ENCODE measurements around the gene ACTRT2. TPM values are rescaled to one million over a fixed set of nuclear protein-coding genes. Genes with fewer than 3 reads are reported as not detected.

Gene ACTRT2
- total RNA-seq, 1 experiment from 2014 or later = not detected

DNA sequence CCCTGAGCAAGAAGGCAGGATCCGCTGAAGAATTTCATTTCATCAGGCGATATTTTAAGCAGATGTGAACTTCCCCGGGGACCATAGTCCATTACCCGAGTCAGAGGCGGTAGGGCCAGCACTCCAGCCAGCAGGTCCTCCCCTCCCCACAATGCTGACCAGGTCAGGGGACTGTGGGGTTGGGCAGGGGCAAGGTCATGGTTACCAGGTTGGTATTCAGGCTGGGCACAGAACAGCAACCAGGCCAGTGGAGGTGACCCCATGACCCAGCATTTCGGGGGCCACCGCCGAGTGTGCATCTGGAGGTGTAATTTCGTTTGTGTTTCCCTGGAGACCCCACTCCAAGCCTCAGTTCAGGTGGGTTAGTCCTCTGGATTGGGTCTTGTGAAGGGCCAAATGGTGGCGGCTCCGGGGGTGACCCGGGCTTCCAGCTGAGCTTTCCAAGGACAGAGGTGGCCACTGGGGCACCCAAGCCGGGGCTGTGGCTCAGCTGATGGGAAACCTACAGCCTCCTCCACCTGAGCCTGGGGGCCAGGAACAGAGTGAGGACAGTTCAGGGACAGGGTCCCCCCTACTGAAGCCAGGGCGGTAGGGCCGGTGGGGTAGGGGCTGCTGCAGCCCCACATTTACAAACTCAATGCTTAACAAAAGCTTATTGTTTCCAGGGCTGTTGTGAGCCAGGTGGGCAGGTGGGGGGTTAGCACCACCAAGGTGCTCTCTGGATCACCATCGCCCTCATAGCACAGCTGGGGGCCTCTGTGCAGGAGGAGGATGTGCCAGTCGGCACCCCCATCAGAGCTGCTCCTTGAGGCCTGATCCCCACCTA lies 50.5 kb downstream of the ACTRT2 start:
- Histone ChIP-seq H2BK120ac (ENCODE audit: low read depth, low read length, poor library complexity, severe bottlenecking) (no peak overlapping the region), H4K5ac (ENCODE audit: insufficient read length, low read depth, low read length) (no peak overlapping the region), H3T11ph (ENCODE audit: low read length) (no peak overlapping the region), H3K9me3 (ENCODE audit: control insufficient read depth, low read depth, low read length) (no peaks in the 10 kb centered on the region), H3K14ac (ENCODE audit: insufficient read depth, low read length) (no peak overlapping the region), H3K79me2 (ENCODE audit: insufficient read depth, low read length) (no peaks in the 10 kb centered on the region), H3K4ac (ENCODE audit: low read depth, low read length) (no peak overlapping the region), H4K20me1 (ENCODE audit: control insufficient read depth, insufficient read depth, insufficient read length) (no peaks in the 10 kb centered on the region), H3K4me1 (ENCODE audit: insufficient read depth, low read length) (peaks cover 4% of the 10 kb centered on the region; the same call in 1 of the 2 replicates), H3K27ac (ENCODE audit: insufficient read length, low read depth, low read length) (no peak overlapping the region), H2BK20ac (ENCODE audit: low read depth, low read length, poor library complexity, severe bottlenecking) (no peak overlapping the region), H3K56ac (ENCODE audit: insufficient read length, low read depth, low read length) (no peak overlapping the region), H4K8ac (replicated peaks; ENCODE audit: insufficient read length, low read depth, low read length) (no peak overlapping the region), H3K9ac (ENCODE audit: extremely low read depth, insufficient read length, low read length) (no peak overlapping the region), H2BK15ac (ENCODE audit: low read depth, low read length) (no peak overlapping the region), H3K23ac (ENCODE audit: insufficient read length, low read depth, low read length) (no peak overlapping the region), H4K91ac (ENCODE audit: insufficient read length, low read depth, low read length) (no peak overlapping the region), H3K4me2 (ENCODE audit: insufficient read depth, insufficient read length, low read length) (no peak overlapping the region), H2AFZ (ENCODE audit: low read length) (no peak overlapping the region), H3K79me1 (ENCODE audit: insufficient read depth, low read depth, low read length, poor library complexity, severe bottlenecking) (no peaks in the 10 kb centered on the region), H3K23me2 (ENCODE audit: insufficient read length, low read depth, low read length, poor library complexity, severe bottlenecking) (peaks cover 12% of the 10 kb centered on the region), H2BK12ac (ENCODE audit: insufficient read length, low read depth, low read length) (no peak overlapping the region), H3K27me3 (ENCODE audit: insufficient read depth, low read length) (peaks cover 60% of the 10 kb centered on the region), H3K18ac (ENCODE audit: insufficient read length, low read depth, low read length) (no peak overlapping the region), H2BK5ac (ENCODE audit: insufficient read length, low read length) (no peak overlapping the region), H2AK5ac (ENCODE audit: insufficient read length, low read length) (no peak overlapping the region)
- Mint-ChIP-seq H3K36me3 (ENCODE audit: insufficient read depth in 1 of 3, low read depth in 3 of 3) (no peaks in the 10 kb centered on the region), H3K27me3 (ENCODE audit: low read depth) (peaks cover 81% of the 10 kb centered on the region), H3K9me3 (no peaks in the 10 kb centered on the region; a peak in 1 of 5 replicates), H3K4me1 (peaks cover 8 to 21% of the 10 kb centered on the region in 2 experiments), H3K27ac (no peak overlapping the region), H3K4me3 (no peak overlapping the region; a peak in 1 of 5 replicates)
- no CpG with 5 or more reads among the region's 17 CpGs for WGBS (ENCODE audit: extremely low coverage, insufficient read length, low lambda C conversion rate)
- TF ChIP-seq CTCF (conservative IDR thresholded peaks at IDR 0.05) = no peak
- DNase-seq = no peak

Other genes with a start within 250 kb of the ACTRT2 start
- 0.92 and 1.0 TPM in 2 replicates for gene TTC34, start 219.8 kb upstream of the ACTRT2 start, total RNA-seq (2021)
- gene PRDM16, start 47.7 kb downstream of the ACTRT2 start, total RNA-seq (2021) = 0.17 and 0.70 TPM in 2 replicates